Endothelial cell (in vitro differentiated cells): ENCODE data around the gene OR51B4. TPM values are rescaled to one million over a fixed set of nuclear protein-coding genes. Genes with fewer than 3 reads are reported as not detected.

ENCODE experiments used
- DNase-seq: peaks from one replicate; pipeline ENCODE4 v3.0.0; 2021; ENCODE audit warnings: low spot score
- H3K27ac Mint-ChIP-seq: one replicate; pipeline ENCODE4 v1.8.0; 2021; ENCODE audit warnings: mixed read lengths, inconsistent platforms; ENCODE audit not compliant: unreplicated experiment
- H3K27me3 Mint-ChIP-seq: one replicate; pipeline ENCODE4 v1.8.0; 2021; ENCODE audit warnings: mild to moderate bottlenecking, moderate library complexity, mixed read lengths, inconsistent platforms; ENCODE audit not compliant: unreplicated experiment
- H3K36me3 Mint-ChIP-seq: one replicate; pipeline ENCODE4 v1.8.0; 2021; ENCODE audit warnings: mild to moderate bottlenecking, low read depth, mixed read lengths, inconsistent platforms; ENCODE audit not compliant: unreplicated experiment
- H3K4me1 Mint-ChIP-seq: one replicate; pipeline ENCODE4 v1.8.0; 2021; ENCODE audit warnings: mild to moderate bottlenecking, mixed read lengths, inconsistent platforms; ENCODE audit not compliant: unreplicated experiment
- H3K4me3 Mint-ChIP-seq: one replicate; pipeline ENCODE4 v1.8.0; 2021; ENCODE audit warnings: mild to moderate bottlenecking, mixed read lengths, inconsistent platforms; ENCODE audit not compliant: unreplicated experiment
- H3K9me3 Mint-ChIP-seq: one replicate; pipeline ENCODE4 v1.8.0; 2021; ENCODE audit warnings: mixed read lengths, inconsistent platforms; ENCODE audit not compliant: unreplicated experiment
- CTCF ChIP-seq: fragments of 200-600 bp; sonication (generic); IDR thresholded peaks from one replicate; pipeline ENCODE4 v1.5.0; 2021; ENCODE audit warnings: antibody characterized with exemption; ENCODE audit not compliant: unreplicated experiment
- total RNA-seq: library from RNA; stranded (reverse); fragmentation: NEBNext Ultra II Directional; extraction: Animal tissue kit (Norgen Biotek cat#: 25700); gene quantifications from one replicate; pipeline ENCODE4 v1.2.1, GENCODE V29; 2021; ENCODE audit not compliant: unreplicated experiment

OR51B4 gene
- total RNA-seq, 1 donor from 2014 or later = 0.49 TPM

DNA sequence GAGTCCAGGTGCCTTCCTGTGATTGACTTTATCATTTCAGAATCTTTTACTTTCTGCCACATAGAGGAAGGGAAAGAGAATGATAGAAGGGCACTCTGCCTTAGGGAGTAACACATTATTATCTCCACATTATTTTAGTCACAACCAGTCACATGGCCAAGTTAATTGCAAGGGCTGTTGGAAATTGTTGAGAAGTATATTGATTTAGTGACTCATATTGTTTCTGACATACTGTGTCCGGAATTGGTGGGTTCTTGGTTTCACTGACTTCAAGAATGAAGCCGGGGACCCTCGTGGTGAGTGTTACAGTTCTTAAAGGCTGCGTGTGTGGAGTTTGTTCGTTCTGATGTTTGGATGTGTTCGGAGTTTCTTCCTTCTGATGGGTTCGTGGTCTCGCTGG, 8.7 kb downstream of the OR51B4 start:
- Mint-ChIP-seq H3K9me3 (no peaks in the 10 kb centered on the region), H3K4me1 (no peaks in the 10 kb centered on the region), H3K27me3 (no peaks in the 10 kb centered on the region), H3K27ac (peak overlapping the region; percentile 61), H3K36me3 (no peaks in the 10 kb centered on the region), H3K4me3 (no peak overlapping the region)
- no peak for TF ChIP-seq CTCF
- DNase-seq = no peak

DNA sequence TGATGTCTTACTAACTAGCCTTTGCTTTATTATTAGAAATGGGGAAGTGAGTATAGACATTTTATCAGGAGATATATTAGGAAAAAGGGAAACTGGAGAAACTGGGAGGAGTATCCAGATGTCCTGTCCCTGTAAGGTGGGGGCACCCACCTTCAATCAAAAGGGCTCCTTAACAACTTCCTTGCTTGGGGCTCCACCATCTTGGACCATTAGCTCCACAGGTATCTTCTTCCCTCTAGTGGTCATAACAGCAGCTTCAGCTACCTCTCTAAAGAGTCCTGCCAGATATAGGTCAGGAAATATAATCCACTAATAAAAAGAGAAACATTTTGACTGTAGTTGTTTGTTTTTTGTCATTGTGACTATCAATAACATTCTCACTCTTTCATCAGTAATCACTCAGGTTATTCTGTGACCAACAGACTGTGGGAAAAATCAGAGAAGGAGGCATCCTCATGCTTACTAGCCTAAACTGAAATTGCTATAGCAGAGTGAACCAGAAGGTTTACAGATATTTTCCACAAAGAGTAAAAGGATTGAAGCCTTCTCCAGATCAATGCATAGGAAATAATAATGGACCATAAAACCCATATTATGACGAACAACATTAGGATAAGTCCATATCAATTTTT, 10.4 kb downstream of the OR51B4 start:
- no peaks in the 10 kb centered on the region for H3K27me3 Mint-ChIP-seq
- no peaks in the 10 kb centered on the region for H3K9me3 Mint-ChIP-seq
- H3K4me3 Mint-ChIP-seq = no peak overlapping the region
- H3K27ac Mint-ChIP-seq = no peak overlapping the region
- H3K36me3 Mint-ChIP-seq = no peaks in the 10 kb centered on the region
- peak; percentile 43 for TF ChIP-seq CTCF
- H3K4me1 Mint-ChIP-seq = no peaks in the 10 kb centered on the region
- DNase-seq = no peak

GRCh38 chr11:5290106-5290505, 11.6 kb downstream of the OR51B4 start:
- H3K36me3 Mint-ChIP-seq = no peaks in the 10 kb centered on the region
- no peak overlapping the region for H3K27ac Mint-ChIP-seq
- DNase-seq = no peak
- H3K27me3 Mint-ChIP-seq = no peaks in the 10 kb centered on the region
- no peak overlapping the region for H3K4me3 Mint-ChIP-seq
- H3K4me1 Mint-ChIP-seq = no peaks in the 10 kb centered on the region
- no peak for TF ChIP-seq CTCF
- no peaks in the 10 kb centered on the region for H3K9me3 Mint-ChIP-seq

DNA sequence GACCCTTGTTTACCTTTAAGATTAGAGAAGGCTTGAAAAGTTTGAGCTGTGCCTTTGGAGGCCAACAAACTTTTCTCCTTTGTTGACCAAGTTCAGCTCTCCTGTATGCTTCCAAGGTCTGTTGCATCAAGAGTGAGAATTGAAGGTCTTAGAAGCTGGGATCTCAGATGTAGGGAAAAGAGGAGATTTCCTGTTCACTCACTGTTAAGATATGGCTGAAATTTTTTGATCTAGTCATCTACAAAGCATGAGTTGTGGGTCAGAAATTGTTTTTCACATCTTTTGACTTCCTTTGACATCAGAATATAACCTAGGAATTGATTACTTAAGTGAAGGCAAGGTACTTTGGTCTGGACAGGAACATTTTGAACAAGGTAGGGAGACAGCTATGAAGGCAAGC, 12.1 kb downstream of the OR51B4 start:
- TF ChIP-seq CTCF = no peak
- H3K4me3 Mint-ChIP-seq = no peak overlapping the region
- H3K9me3 Mint-ChIP-seq = no peaks in the 10 kb centered on the region
- no peaks in the 10 kb centered on the region for H3K36me3 Mint-ChIP-seq
- no peaks in the 10 kb centered on the region for H3K4me1 Mint-ChIP-seq
- no peak for DNase-seq
- no peak overlapping the region for H3K27ac Mint-ChIP-seq
- H3K27me3 Mint-ChIP-seq = no peaks in the 10 kb centered on the region

- Mint-ChIP-seq H3K27ac (no peak overlapping the region), H3K4me1 (no peaks in the 10 kb centered on the region), H3K27me3 (no peaks in the 10 kb centered on the region), H3K4me3 (no peak overlapping the region), H3K36me3 (no peaks in the 10 kb centered on the region), H3K9me3 (no peaks in the 10 kb centered on the region)
- TF ChIP-seq CTCF = no peak
- DNase-seq = no peak
Measured at GRCh38 chr11:5288906-5289550, 12.7 kb downstream of the OR51B4 start.
